Spleen (tissue), 11 donors: Measurements from ENCODE around the gene NCOA3. TPM values are rescaled to one million over a fixed set of nuclear protein-coding genes. Genes with fewer than 3 reads are reported as not detected.
A peak's percentile ranks its signal among the peaks of the same experiment; 100 is the strongest.

ENCODE experiments used
- DNase-seq: peaks from one replicate; pipeline ENCODE4 v3.0.0-alpha.2; 2020
- H3K27ac ChIP-seq, 8 donors: fragments of 200-600 bp; sonication (generic) in 7 of 8; 1 replicate in 4 of 8; 2 replicates in 4 of 8; pipeline versions ENCODE4 v1.5.0 to v1.8.0; 2016 to 2021; ENCODE audit warnings: inconsistent platforms in 4 of 8, mild to moderate bottlenecking in 4 of 8, moderate library complexity in 1 of 8
- H3K27me3 ChIP-seq, 7 donors: fragments of 200-600 bp; sonication (generic) in 6 of 7; replicated peaks in 1 of 7; 1 replicate in 4 of 7; 2 replicates in 3 of 7; pipeline versions ENCODE4 v1.5.0 to v1.8.0; 2016 to 2021; ENCODE audit warnings: inconsistent platforms in 3 of 7, mild to moderate bottlenecking in 1 of 7
- H3K36me3 ChIP-seq, 6 donors: fragments of 200-600 bp; sonication (generic) in 5 of 6; 1 replicate in 4 of 6; 2 replicates in 2 of 6; pipeline versions ENCODE4 v1.5.0 to v1.8.0; 2016 to 2021; ENCODE audit warnings: inconsistent platforms in 2 of 6
- H3K4me1 ChIP-seq, 6 donors: fragments of 200-600 bp; sonication (generic) in 5 of 6; 1 replicate in 3 of 6; 2 replicates in 3 of 6; pipeline versions ENCODE4 v1.5.0 to v1.8.0; 2016 to 2021; ENCODE audit warnings: inconsistent platforms in 3 of 6
- H3K4me3 ChIP-seq, 8 donors: fragments of 200-600 bp; sonication (generic) in 7 of 8; 1 replicate in 4 of 8; 2 replicates in 4 of 8; pipeline versions ENCODE4 v1.5.0 to v1.8.0; 2016 to 2021; ENCODE audit warnings: inconsistent platforms in 4 of 8, mild to moderate bottlenecking in 4 of 8, moderate library complexity in 2 of 8
- H3K9me3 ChIP-seq, 8 donors: fragments of 200-600 bp; sonication (generic) in 7 of 8; 1 replicate in 4 of 8; 2 replicates in 4 of 8; pipeline versions ENCODE4 v1.5.0 to v1.8.0; 2016 to 2021; ENCODE audit warnings: inconsistent platforms in 4 of 8
- CTCF ChIP-seq, 11 experiments: fragments of 200-600 bp in 7 of 11; fragments of 450-650 bp in 4 of 11; sonication (generic) in 4 of 11; IDR thresholded peaks in 8 of 11; conservative IDR thresholded peaks in 3 of 11; 1 replicate in 7 of 11; 2 replicates in 4 of 11; pipeline versions ENCODE4 v1.4.0 to v1.8.0; 2016 to 2021; ENCODE audit warnings: antibody characterized with exemption in 11 of 11, inconsistent platforms in 4 of 11, mild to moderate bottlenecking in 1 of 11
- POLR2A ChIP-seq, 3 donors: fragments of 450-650 bp; IDR thresholded peaks; one replicate each; pipeline ENCODE4 v1.5.1; 2017; ENCODE audit warnings: antibody characterized with exemption in 3 of 3, mild to moderate bottlenecking in 1 of 3
- POLR2AphosphoS5 ChIP-seq, 3 donors: sonication (generic); formaldehyde crosslinking; IDR thresholded peaks; one replicate each; pipeline ENCODE4 v1.5.1; 2017; ENCODE audit warnings: antibody characterized with exemption in 3 of 3
- WGBS, 5 donors: extraction: QIAGEN DNeasy Blood & Tissue Kit in 3 of 5; methylation state at CpG; one replicate each; pipeline versions ENCODE4 v1.1.5 to v1.1.7; 2013 to 2018; 5-methylcytosine and 5-hydroxymethylcytosine counted together
- intact Hi-C: fragments of 100-400 bp; cut with DNase I; formaldehyde crosslinking; loops from one replicate; pipeline ENCODE4 v1.15.0; 2023; ENCODE audit warnings: low total_unique reads
- polyA plus RNA-seq, 3 donors: library from polyadenylated mRNA; stranded (reverse); fragments of 200-250 nt; gene quantifications; one replicate each; pipeline ENCODE4 v1.2.1, GENCODE V29; 2013
- total RNA-seq, 7 donors: library from RNA; depleted of rRNA in 3 of 7; stranded (reverse); fragments of >200 nt in 3 of 7; fragmentation: NEBNext Ultra II Directional in 4 of 7; extraction: Animal tissue kit (Norgen Biotek cat#: 25700) in 4 of 7; gene quantifications; one replicate each; pipeline versions ENCODE4 v1.1.0 to v1.2.1, GENCODE V29; 2016 to 2021
- donor health status: healthy with polysubstance abuse.
- donor health status: DM: no; HTN: no; CAD: no; lungs with moderate emphysema.
- donor health status: DM: no; HTN: no; CAD: no.
- donor health status: Bipolar disorder and iron deficiency.
- donor health status: healthy.
- donor health status: DM: no; HTN: no; CAD: no.
- donor health status: DM: yes; HTN: yes; CAD: no.

NCOA3 gene
- total and polyA plus RNA-seq, 10 donors: 12.5 to 93.7 (median 82.2) TPM

DNA sequence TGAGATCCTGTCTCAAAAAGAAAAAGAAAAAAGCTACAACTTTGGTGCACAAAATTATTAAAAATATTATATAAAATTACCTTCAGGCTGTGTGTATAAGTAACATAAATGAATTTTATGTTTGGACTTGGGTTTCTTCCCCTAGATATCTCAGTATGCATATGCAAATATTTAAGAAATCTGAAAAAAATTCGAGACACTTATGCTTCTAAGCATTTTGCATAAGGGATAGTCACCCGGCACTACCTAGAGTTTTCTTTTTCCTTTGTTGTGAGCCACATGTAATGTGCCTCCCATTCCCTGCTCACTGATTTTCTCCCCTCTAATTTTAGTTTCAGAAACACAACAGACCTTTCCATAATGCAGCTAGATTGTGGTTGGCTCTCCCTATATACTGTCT, 79.4 kb downstream of the NCOA3 start:
- Histone ChIP-seq H3K36me3 (peaks cover 0 to 36% (median 9%) of the 10 kb centered on the region in 6 donors), H3K4me1 (peaks cover 26 to 100% (median 84%) of the 10 kb centered on the region in 6 donors), H3K27me3 (no peaks in the 10 kb centered on the region), H3K27ac (no peak overlapping the region), H3K9me3 (no peaks in the 10 kb centered on the region), H3K4me3 (no peak overlapping the region)
- DNase-seq: no peak
- WGBS, 5 donors: 63 to 83% (median 76%) methylated on average over 2 of the region's 2 CpGs
- intact Hi-C loops: no loop called here
- TF ChIP-seq CTCF (IDR thresholded peaks at IDR 0.05 in 8 of 11, conservative IDR thresholded peaks at IDR 0.05 in 3 of 11): no peak
- no peak for TF ChIP-seq POLR2A (IDR thresholded peaks at IDR 0.05)
- no peak for TF ChIP-seq POLR2AphosphoS5 (IDR thresholded peaks at IDR 0.05)

DNA sequence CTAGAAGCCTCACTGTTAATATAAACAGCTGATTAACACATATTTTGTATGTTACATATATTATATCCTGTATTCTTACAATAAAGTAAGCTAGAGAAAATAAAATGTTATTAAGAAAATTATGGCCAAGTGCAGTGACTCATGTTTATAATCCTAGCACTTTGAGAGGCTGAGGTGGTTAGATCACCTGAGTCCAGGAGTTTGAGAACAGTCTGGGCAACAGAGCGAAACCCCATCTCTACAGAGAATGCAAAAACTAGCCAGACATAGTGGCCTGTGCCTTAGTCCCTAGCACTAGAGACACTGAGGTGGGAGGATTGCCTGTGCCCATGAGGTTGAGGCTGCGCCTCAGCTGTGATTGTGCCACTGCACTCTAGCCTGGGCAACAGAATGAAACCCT, 81.9 kb downstream of the NCOA3 start:
- no peak overlapping the region for H3K4me3 ChIP-seq
- intact Hi-C loops: no loop called here
- H3K9me3 ChIP-seq: no peaks in the 10 kb centered on the region
- H3K4me1 ChIP-seq: peaks cover 9 to 95% (median 67%) of the 10 kb centered on the region in 6 donors
- H3K27me3 ChIP-seq: no peaks in the 10 kb centered on the region
- 98 to 100% (median 98%) methylated on average over 2 of the region's 2 CpGs for WGBS, 5 donors
- TF ChIP-seq POLR2AphosphoS5 (IDR thresholded peaks at IDR 0.05) (no peak), CTCF (IDR thresholded peaks at IDR 0.05 in 8 of 11, conservative IDR thresholded peaks at IDR 0.05 in 3 of 11) (no peak), POLR2A (IDR thresholded peaks at IDR 0.05) (no peak)
- H3K36me3 ChIP-seq: peaks cover 0 to 57% (median 12%) of the 10 kb centered on the region in 6 donors
- peak overlapping the region in 2 of 8 donors; percentile 5 to 73 for H3K27ac ChIP-seq
- no peak for DNase-seq

GRCh38 chr20:47585087-47585747, 83.5 kb downstream of the NCOA3 start:
- H3K4me1 ChIP-seq: peaks cover 9 to 90% (median 51%) of the 10 kb centered on the region in 6 donors
- DNase-seq: no peak
- 67 to 75% (median 72%) methylated on average over 10 of the region's 10 CpGs for WGBS, 5 donors
- TF ChIP-seq CTCF (IDR thresholded peaks at IDR 0.05 in 8 of 11, conservative IDR thresholded peaks at IDR 0.05 in 3 of 11) (no peak), POLR2A (IDR thresholded peaks at IDR 0.05) (no peak), POLR2AphosphoS5 (IDR thresholded peaks at IDR 0.05) (no peak)
- no peaks in the 10 kb centered on the region for H3K9me3 ChIP-seq
- no peaks in the 10 kb centered on the region for H3K27me3 ChIP-seq
- no peak overlapping the region for H3K4me3 ChIP-seq
- peak overlapping the region; percentile 5 to 73 (median 52) for H3K27ac ChIP-seq
- H3K36me3 ChIP-seq: peaks cover 0 to 72% (median 12%) of the 10 kb centered on the region in 6 donors
- intact Hi-C loops: no loop called here

DNA sequence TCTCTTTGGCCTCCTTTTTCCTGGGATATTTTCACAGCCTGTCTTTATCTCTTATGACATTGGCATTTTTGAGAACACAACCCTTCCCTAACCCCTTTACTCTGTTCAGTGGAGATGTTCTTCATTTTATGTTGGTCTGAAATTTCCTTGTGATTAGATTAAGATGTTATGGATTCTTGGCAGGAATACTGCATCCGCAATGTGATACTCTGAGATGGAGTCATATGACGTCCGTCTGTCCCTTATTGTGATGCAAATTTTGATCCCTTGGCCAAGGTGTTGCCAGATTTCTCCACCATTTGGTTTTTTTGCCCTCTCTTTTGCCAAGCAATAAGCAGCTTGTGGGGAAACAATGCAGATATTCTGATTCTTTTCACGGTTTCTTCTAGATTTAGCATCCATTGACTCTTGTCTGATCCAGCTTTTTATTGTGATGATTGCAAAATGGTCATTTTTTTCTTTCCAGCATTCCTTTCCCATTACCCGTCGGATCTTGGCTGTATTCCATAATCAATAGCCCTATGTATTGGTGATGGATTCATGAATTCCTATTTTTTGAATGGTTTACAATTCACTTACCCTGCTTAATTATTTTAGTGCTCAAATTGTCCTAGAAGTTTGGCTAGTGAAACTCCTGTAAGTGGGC, 85.1 kb downstream of the NCOA3 start:
- TF ChIP-seq CTCF (IDR thresholded peaks at IDR 0.05 in 8 of 11, conservative IDR thresholded peaks at IDR 0.05 in 3 of 11): no peak
- no peak for TF ChIP-seq POLR2A (IDR thresholded peaks at IDR 0.05)
- no peak for TF ChIP-seq POLR2AphosphoS5 (IDR thresholded peaks at IDR 0.05)
- intact Hi-C loops: no loop called here
- peaks cover 0 to 80% (median 12%) of the 10 kb centered on the region in 6 donors for H3K36me3 ChIP-seq
- WGBS, 5 donors: 76 to 89% (median 85%) methylated on average over 6 of the region's 6 CpGs
- DNase-seq: no peak
- peak overlapping the region in 3 of 8 donors; percentile 1 to 73 (median 27) for H3K27ac ChIP-seq
- H3K9me3 ChIP-seq: no peaks in the 10 kb centered on the region
- H3K4me3 ChIP-seq: no peak overlapping the region
- peaks cover 9 to 86% (median 40%) of the 10 kb centered on the region in 6 donors for H3K4me1 ChIP-seq
- no peaks in the 10 kb centered on the region for H3K27me3 ChIP-seq
